Activated CD8-positive, alpha-beta T cell treated with anti-CD3 and anti-CD28 coated beads for 36 hours (primary cell): Measurements from ENCODE around the gene SPEF2. TPM values are rescaled to one million over a fixed set of nuclear protein-coding genes. Genes with fewer than 3 reads are reported as not detected.

ENCODE experiments used
- ATAC-seq: fragments of 200-7000 bp; cut with Tn5 transposase; one replicate; pipeline ENCODE4 v1.10.0; 2021; ENCODE audit warnings: mild to moderate bottlenecking, moderate library complexity
- CTCF ChIA-PET: fragments of 350-600 bp; sonication (Branson Sonifier 250); formaldehyde crosslinking; loops from one replicate; lab custom pipeline; 2021; ENCODE audit warnings: antibody characterized with exemption; lab: Charles Lee
- POLR2A ChIA-PET: fragments of 350-600 bp; sonication (Branson Sonifier 250); formaldehyde crosslinking; loops from one replicate; lab custom pipeline; 2021; ENCODE audit warnings: antibody characterized with exemption; lab: Charles Lee
- DNase-seq: peaks from one replicate; pipeline ENCODE4 v3.0.0-alpha.2; 2020
- H3K27ac Mint-ChIP-seq: one replicate; pipeline ENCODE4 v1.8.0; 2021; ENCODE audit warnings: mild to moderate bottlenecking, mixed read lengths
- H3K27me3 Mint-ChIP-seq: one replicate; pipeline ENCODE4 v1.8.0; 2021; ENCODE audit warnings: mixed read lengths
- H3K36me3 Mint-ChIP-seq: one replicate; pipeline ENCODE4 v1.8.0; 2021; ENCODE audit warnings: low read depth, mixed read lengths
- H3K4me1 Mint-ChIP-seq: one replicate; pipeline ENCODE4 v1.8.0; 2021; ENCODE audit warnings: low read depth, mixed read lengths
- H3K4me3 Mint-ChIP-seq: one replicate; pipeline ENCODE4 v1.8.0; 2021; ENCODE audit warnings: mild to moderate bottlenecking, moderate library complexity, mixed read lengths
- H3K9me3 Mint-ChIP-seq: one replicate; pipeline ENCODE4 v1.8.0; 2021; ENCODE audit warnings: mixed read lengths
- CTCF ChIP-seq: fragments of 200-600 bp; IDR thresholded peaks from one replicate; pipeline ENCODE4 v1.8.0; 2022; ENCODE audit warnings: antibody characterized with exemption, mild to moderate bottlenecking
- intact Hi-C: fragments of 100-400 bp; cut with micrococcal nuclease; formaldehyde crosslinking; loops from one replicate; pipeline ENCODE4 v1.10.0; 2022
- total RNA-seq, 2 experiments: library from RNA; stranded (reverse); gene quantifications; one replicate each; pipeline ENCODE4 v1.2.3, GENCODE V29; 2021

Gene SPEF2
- total RNA-seq, result 1 to 10 TPM; 8.4 to 9.9 TPM

GRCh38 chr5:35617435-35618303, at the start of gene SPEF2:
SPEF2 (plus strand) TSS chr5:35617863; CDS start chr5:35617998, 135 bp downstream.
- TF ChIP-seq CTCF, result peak; percentile 84
- Mint-ChIP-seq H3K9me3 (peaks cover 8% of the 10 kb centered on the region), H3K36me3 (peaks cover 3% of the 10 kb centered on the region), H3K27me3 (no peaks in the 10 kb centered on the region), H3K4me1 (peaks cover 25% of the 10 kb centered on the region), H3K27ac (peak within 1 kb of the TSS; percentile 97), H3K4me3 (peak within 1 kb of the TSS; percentile 84)
- CTCF ChIA-PET, result interaction anchor here (0.6 to 4.6 kb wide), 25 partner anchors 8 to 404 kb away, joined by 3 to 33 read pairs (median 4); partner anchors contain the start of gene IL7R
- DNase-seq, result peak; percentile 89
- intact Hi-C loops, result loop anchor here (1.0 to 5.0 kb wide), 2 partner anchors 240 to 308 kb away; partner anchors contain the start of gene IL7R
- ATAC-seq, result peak; percentile 92
- POLR2A ChIA-PET, result interaction anchor here (1.2 to 1.4 kb wide), 4 partner anchors 8 to 241 kb away, joined by 3 to 5 read pairs (median 3); no protein-coding TSS in a partner anchor

- H3K27me3 Mint-ChIP-seq, result peaks cover 6% of the 10 kb centered on the region
- no peak for TF ChIP-seq CTCF
- ChIA-PET POLR2A (no interaction called here), CTCF (no interaction called here)
- intact Hi-C loops, result no loop called here
- no peak overlapping the region for H3K27ac Mint-ChIP-seq
- H3K36me3 Mint-ChIP-seq, result no peaks in the 10 kb centered on the region
- H3K9me3 Mint-ChIP-seq, result no peaks in the 10 kb centered on the region
- DNase-seq (no peak), ATAC-seq (no peak)
- H3K4me3 Mint-ChIP-seq, result no peak overlapping the region
- no peaks in the 10 kb centered on the region for H3K4me1 Mint-ChIP-seq
Observed at GRCh38 chr5:35575578-35575977, 42.1 kb upstream of the SPEF2 start.

- Mint-ChIP-seq H3K9me3 (no peaks in the 10 kb centered on the region), H3K4me3 (no peak overlapping the region), H3K27me3 (peaks cover 28% of the 10 kb centered on the region), H3K27ac (no peak overlapping the region), H3K36me3 (no peaks in the 10 kb centered on the region), H3K4me1 (no peaks in the 10 kb centered on the region)
- no peak for TF ChIP-seq CTCF
- ATAC-seq (no peak), DNase-seq (no peak)
- ChIA-PET POLR2A (no interaction called here), CTCF (no interaction called here)
- intact Hi-C loops, result no loop called here
Observed at GRCh38 chr5:35587419-35587818, 30.2 kb upstream of the SPEF2 start.

- ATAC-seq (no peak), DNase-seq (no peak)
- Mint-ChIP-seq H3K9me3 (no peaks in the 10 kb centered on the region), H3K36me3 (no peaks in the 10 kb centered on the region), H3K4me3 (no peak overlapping the region), H3K4me1 (no peaks in the 10 kb centered on the region), H3K27me3 (peaks cover 15% of the 10 kb centered on the region), H3K27ac (no peak overlapping the region)
- no peak for TF ChIP-seq CTCF
- CTCF ChIA-PET, result no interaction called here
- intact Hi-C loops, result no loop called here
- POLR2A ChIA-PET, result no interaction called here
Observed at GRCh38 chr5:35593338-35593737, 24.3 kb upstream of the SPEF2 start.
